Neural crest cell (in vitro differentiated cells): ENCODE results near the gene SERPINE3. TPM values are rescaled to one million over a fixed set of nuclear protein-coding genes. Genes with fewer than 3 reads are reported as not detected.

Source experiments
- DNase-seq: peaks from one replicate; pipeline ENCODE4 v3.0.0; 2021; ENCODE audit warnings: low read depth, mixed read lengths, low spot score
- H3K27ac Mint-ChIP-seq: one replicate; pipeline ENCODE4 v1.8.0; 2021; ENCODE audit warnings: mild to moderate bottlenecking, mixed read lengths; ENCODE audit not compliant: unreplicated experiment
- H3K27me3 Mint-ChIP-seq: 2 replicates; pipeline ENCODE4 v1.8.0; 2021; ENCODE audit warnings: low read depth, mild to moderate bottlenecking, mixed read lengths
- H3K36me3 Mint-ChIP-seq: 2 replicates; pipeline ENCODE4 v1.8.0; 2021; ENCODE audit warnings: low read depth, mild to moderate bottlenecking, mixed read lengths
- H3K4me1 Mint-ChIP-seq: 2 replicates; pipeline ENCODE4 v1.8.0; 2021; ENCODE audit warnings: mixed read lengths
- H3K4me3 Mint-ChIP-seq: one replicate; pipeline ENCODE4 v1.8.0; 2021; ENCODE audit warnings: mild to moderate bottlenecking, mixed read lengths
- H3K9me3 Mint-ChIP-seq: 2 replicates; pipeline ENCODE4 v1.8.0; 2021; ENCODE audit warnings: mixed read lengths
- CTCF ChIP-seq: fragments of 200-600 bp; sonication (generic); conservative IDR thresholded peaks from 2 replicates; pipeline ENCODE4 v1.5.0; 2021; ENCODE audit warnings: antibody characterized with exemption, mild to moderate bottlenecking
- total RNA-seq: library from RNA; stranded (reverse); gene quantifications from 2 replicates; pipeline ENCODE4 v1.2.1, GENCODE V29; 2021

SERPINE3 gene
- total RNA-seq, 1 donor from 2014 or later = not detected

GRCh38 chr13:51357928-51358595 lies 18.6 kb downstream of the SERPINE3 start:
- TF ChIP-seq CTCF = no peak
- H3K4me3 Mint-ChIP-seq = no peak overlapping the region
- no peaks in the 10 kb centered on the region for H3K27me3 Mint-ChIP-seq
- no peaks in the 10 kb centered on the region for H3K4me1 Mint-ChIP-seq
- DNase-seq = no peak
- H3K9me3 Mint-ChIP-seq = no peaks in the 10 kb centered on the region
- H3K27ac Mint-ChIP-seq = no peak overlapping the region
- peaks cover 6% of the 10 kb centered on the region for H3K36me3 Mint-ChIP-seq

- Mint-ChIP-seq H3K4me3 (no peak overlapping the region), H3K27ac (no peak overlapping the region), H3K4me1 (no peaks in the 10 kb centered on the region), H3K9me3 (no peaks in the 10 kb centered on the region), H3K27me3 (no peaks in the 10 kb centered on the region), H3K36me3 (peaks cover 8% of the 10 kb centered on the region)
- TF ChIP-seq CTCF = no peak
- DNase-seq = no peak
These were observed 19.9 kb downstream of the SERPINE3 start for GRCh38 chr13:51359352-51359751.

- Mint-ChIP-seq H3K9me3 (no peaks in the 10 kb centered on the region), H3K27ac (no peak overlapping the region), H3K27me3 (no peaks in the 10 kb centered on the region), H3K4me3 (no peak overlapping the region), H3K36me3 (peaks cover 8% of the 10 kb centered on the region), H3K4me1 (no peaks in the 10 kb centered on the region)
- no peak for TF ChIP-seq CTCF
- DNase-seq = no peak
These were observed 21.0 kb downstream of the SERPINE3 start for GRCh38 chr13:51360489-51360888.

GRCh38 chr13:51361106-51361505 lies 21.6 kb downstream of the SERPINE3 start:
- no peak for TF ChIP-seq CTCF
- H3K9me3 Mint-ChIP-seq = no peaks in the 10 kb centered on the region
- H3K27ac Mint-ChIP-seq = no peak overlapping the region
- no peak for DNase-seq
- H3K4me1 Mint-ChIP-seq = no peaks in the 10 kb centered on the region
- no peak overlapping the region for H3K4me3 Mint-ChIP-seq
- peaks cover 7% of the 10 kb centered on the region for H3K36me3 Mint-ChIP-seq
- H3K27me3 Mint-ChIP-seq = no peaks in the 10 kb centered on the region

- no peaks in the 10 kb centered on the region for H3K4me1 Mint-ChIP-seq
- no peaks in the 10 kb centered on the region for H3K9me3 Mint-ChIP-seq
- TF ChIP-seq CTCF = no peak
These were observed 24.1 kb downstream of the SERPINE3 start for GRCh38 chr13:51363625-51364024.

More at GRCh38 chr13:51363625-51364024, 24.1 kb downstream of the SERPINE3 start:
- no peak for DNase-seq
- H3K36me3 Mint-ChIP-seq = peaks cover 11% of the 10 kb centered on the region
- no peaks in the 10 kb centered on the region for H3K27me3 Mint-ChIP-seq
- no peak overlapping the region for H3K4me3 Mint-ChIP-seq
- no peak overlapping the region for H3K27ac Mint-ChIP-seq
